ENCODE results near the gene LRRC17.

LRRC17 gene

GRCh38 chr7:102874166-102874829, 38.5 kb upstream of the LRRC17 start:
- TF ChIP-seq CTCF (conservative IDR thresholded peaks at IDR 0.05; ENCODE audit: low read length), result no peak
- peak; percentile 82 for DNase-seq (ENCODE audit: low read depth)
- no peak overlapping the region for H3K4me3 ChIP-seq (ENCODE audit: low read length)

GRCh38 chr7:102874966-102875365, 37.8 kb upstream of the LRRC17 start:
- DNase-seq (ENCODE audit: low read depth), result peak; percentile 23
- no peak for TF ChIP-seq CTCF (conservative IDR thresholded peaks at IDR 0.05; ENCODE audit: low read length)
- no peak overlapping the region for H3K4me3 ChIP-seq (ENCODE audit: low read length)

DNA sequence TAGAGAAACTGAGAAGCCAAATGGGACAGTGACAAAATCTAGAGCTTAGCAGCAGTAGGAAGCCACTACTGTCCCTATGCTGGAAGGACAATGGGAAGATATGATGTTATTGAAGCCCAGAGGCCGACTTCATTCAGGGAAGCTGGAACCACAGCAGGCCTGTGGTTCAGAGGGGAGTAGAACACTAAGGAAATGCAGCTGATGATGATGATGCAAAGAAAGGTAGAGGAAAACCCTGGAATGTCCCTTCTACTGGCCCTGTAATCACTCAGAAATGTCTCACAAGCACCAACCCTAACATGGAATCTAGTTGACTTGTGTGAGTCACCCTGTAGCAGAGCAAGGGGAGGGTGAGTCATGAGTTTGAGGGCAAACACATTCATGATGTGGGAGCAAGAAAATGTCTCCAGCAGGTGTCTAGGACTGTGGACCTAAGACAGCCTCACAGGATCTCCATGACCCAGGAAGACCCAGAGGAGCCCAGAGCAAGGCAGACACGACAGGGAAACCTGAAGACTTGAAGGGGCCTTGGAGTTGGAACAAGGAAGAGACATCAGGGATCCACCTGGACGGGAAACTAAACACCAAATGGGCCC, 37.0 kb upstream of the LRRC17 start:
- H3K4me3 ChIP-seq (ENCODE audit: low read length), result no peak overlapping the region
- DNase-seq (ENCODE audit: low read depth), result peak; percentile 98

GRCh38 chr7:102883098-102883860, 29.5 kb upstream of the LRRC17 start:
- DNase-seq (ENCODE audit: low read depth), result peak; percentile 36
- TF ChIP-seq CTCF (conservative IDR thresholded peaks at IDR 0.05; ENCODE audit: low read length), result no peak
- H3K4me3 ChIP-seq (ENCODE audit: low read length), result no peak overlapping the region

More for the DNA sequence above, 37.0 kb upstream of the LRRC17 start:
- no peak; the same call in 1 of the 2 replicates for TF ChIP-seq CTCF (conservative IDR thresholded peaks at IDR 0.05; ENCODE audit: low read length)

GRCh38 chr7:102888561-102889233, 24.1 kb upstream of the LRRC17 start:
- H3K4me3 ChIP-seq (ENCODE audit: low read length), result no peak overlapping the region
- no peak for TF ChIP-seq CTCF (conservative IDR thresholded peaks at IDR 0.05; ENCODE audit: low read length)
- DNase-seq (ENCODE audit: low read depth), result no peak

DNA sequence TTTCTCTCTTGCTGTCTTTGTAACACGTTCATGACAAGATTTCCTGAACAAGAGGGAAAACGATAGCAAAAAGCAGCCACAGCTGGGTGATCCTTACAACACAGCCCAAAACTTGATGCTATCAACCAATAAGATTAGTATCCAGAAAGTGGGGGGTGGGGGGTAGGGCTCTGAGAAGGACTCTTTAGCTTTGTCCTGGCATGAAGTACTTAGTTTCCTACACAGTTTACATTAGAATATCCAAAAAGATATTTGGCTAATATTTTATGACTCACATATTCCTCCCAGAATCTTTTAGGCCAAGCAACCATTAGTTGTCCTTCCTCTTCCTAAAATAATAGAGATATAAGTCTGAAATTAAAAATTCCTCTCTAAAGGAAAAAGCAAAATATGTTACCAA, 22.9 kb upstream of the LRRC17 start:
- no peak for TF ChIP-seq CTCF (conservative IDR thresholded peaks at IDR 0.05; ENCODE audit: low read length)
- no peak for DNase-seq (ENCODE audit: low read depth)
- no peak overlapping the region for H3K4me3 ChIP-seq (ENCODE audit: low read length)

All from AG10803 (cell line).